ENCODE data around the gene KRTAP9-6.
"Not testable (repeated sequence)": the region's sequence is repeated elsewhere in the genome, so short reads cannot be mapped to it uniquely, and the experiment has no call there.

The KRTAP9-6 gene

DNA sequence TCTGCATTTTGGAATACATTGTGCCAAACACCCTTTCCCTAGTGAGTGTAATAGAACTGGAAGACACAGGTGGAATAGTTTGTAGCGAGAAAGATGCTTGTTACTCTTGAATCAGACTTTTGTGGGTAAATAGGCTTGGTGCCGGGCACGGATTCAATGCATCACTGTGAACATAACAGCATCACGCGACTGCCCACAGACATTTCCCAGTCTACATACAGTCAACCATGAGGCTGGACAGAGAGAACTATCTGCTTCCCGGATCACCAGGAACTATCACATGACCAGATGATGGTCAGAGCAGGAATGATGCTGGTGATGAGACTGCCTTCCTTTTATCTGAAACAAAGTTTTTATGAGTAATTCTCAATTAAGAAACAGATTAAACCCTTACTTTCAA lies 39.1 kb upstream of the KRTAP9-6 start:
- no peak overlapping the region for H2AFZ ChIP-seq (ENCODE audit: low read length)
- H3K27ac ChIP-seq (ENCODE audit: low read depth, low read length, poor library complexity, severe bottlenecking), result no peak overlapping the region
- H3K9me2 ChIP-seq (ENCODE audit: low read depth, low read length), result no peaks in the 10 kb centered on the region
- H4K20me1 ChIP-seq (ENCODE audit: insufficient read depth, low read length), result no peaks in the 10 kb centered on the region
- no peak overlapping the region for H3K4me2 ChIP-seq (ENCODE audit: low read length)
- H3K4me1 ChIP-seq (ENCODE audit: insufficient read depth, low read length, severe bottlenecking), result no peaks in the 10 kb centered on the region
- H3K79me2 ChIP-seq (ENCODE audit: insufficient read depth, low read length), result no peaks in the 10 kb centered on the region
- no peaks in the 10 kb centered on the region for H3K27me3 ChIP-seq (ENCODE audit: insufficient read depth, low read length)
- H3F3A ChIP-seq (ENCODE audit: insufficient read depth, low read length), result no peaks in the 10 kb centered on the region
- TF ChIP-seq EZH2 (IDR thresholded peaks at IDR 0.05; ENCODE audit: borderline replicate concordance, low read length), result no peak
- no peak for TF ChIP-seq CTCF (IDR thresholded peaks at IDR 0.05; ENCODE audit: low read length)
- H3K9ac ChIP-seq (ENCODE audit: low read length), result no peak overlapping the region
- H3K4me3 ChIP-seq (ENCODE audit: low read depth, low read length, poor library complexity, severe bottlenecking), result no peak overlapping the region
- H3K36me3 ChIP-seq (ENCODE audit: insufficient read depth, low read length), result no peaks in the 10 kb centered on the region
- H3K9me3 ChIP-seq (ENCODE audit: low read length), result no peaks in the 10 kb centered on the region

DNA sequence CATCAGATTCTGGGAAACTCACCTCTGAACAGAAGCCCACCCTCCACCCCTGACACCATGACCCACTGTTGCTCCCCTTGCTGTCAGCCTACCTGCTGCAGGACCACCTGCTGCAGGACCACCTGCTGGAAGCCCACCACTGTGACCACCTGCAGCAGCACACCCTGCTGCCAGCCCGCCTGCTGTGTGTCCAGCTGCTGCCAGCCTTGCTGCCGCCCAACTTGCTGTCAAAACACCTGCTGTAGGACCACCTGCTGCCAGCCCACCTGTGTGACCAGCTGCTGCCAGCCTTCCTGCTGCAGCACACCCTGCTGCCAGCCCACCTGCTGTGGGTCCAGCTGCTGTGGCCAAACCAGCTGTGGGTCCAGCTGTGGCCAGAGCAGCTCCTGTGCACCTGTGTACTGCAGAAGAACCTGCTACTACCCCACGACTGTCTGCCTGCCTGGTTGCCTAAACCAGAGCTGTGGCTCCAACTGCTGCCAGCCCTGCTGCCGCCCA lies 38.5 kb upstream of the KRTAP9-6 start, which contains the start of gene KRTAP9-2:
KRTAP9-2 (plus strand) TSS at position 51 of the 498 bp plus-strand sequence; CDS start at position 58, 7 bp downstream.
- H3K4me2 ChIP-seq (ENCODE audit: low read length); H3F3A ChIP-seq (ENCODE audit: insufficient read depth, low read length); H3K9me3 ChIP-seq (ENCODE audit: low read length); H3K27ac ChIP-seq (ENCODE audit: low read depth, low read length, poor library complexity, severe bottlenecking); H2AFZ ChIP-seq (ENCODE audit: low read length); H3K36me3 ChIP-seq (ENCODE audit: insufficient read depth, low read length); H3K9me2 ChIP-seq (ENCODE audit: low read depth, low read length); H3K9ac ChIP-seq (ENCODE audit: low read length); H3K4me1 ChIP-seq (ENCODE audit: insufficient read depth, low read length, severe bottlenecking); H3K27me3 ChIP-seq (ENCODE audit: insufficient read depth, low read length); H3K79me2 ChIP-seq (ENCODE audit: insufficient read depth, low read length); H4K20me1 ChIP-seq (ENCODE audit: insufficient read depth, low read length); H3K4me3 ChIP-seq (ENCODE audit: low read depth, low read length, poor library complexity, severe bottlenecking): not testable (repeated sequence)

GRCh38 chr17:41230094-41230493 lies 35.1 kb upstream of the KRTAP9-6 start:
- no peaks in the 10 kb centered on the region for H3F3A ChIP-seq (ENCODE audit: insufficient read depth, low read length)
- H2AFZ ChIP-seq (ENCODE audit: low read length), result no peak overlapping the region
- no peaks in the 10 kb centered on the region for H3K9me3 ChIP-seq (ENCODE audit: low read length)
- no peaks in the 10 kb centered on the region for H3K4me1 ChIP-seq (ENCODE audit: insufficient read depth, low read length, severe bottlenecking)
- H3K4me2 ChIP-seq (ENCODE audit: low read length), result no peak overlapping the region
- H3K4me3 ChIP-seq (ENCODE audit: low read depth, low read length, poor library complexity, severe bottlenecking), result no peak overlapping the region
- H3K9me2 ChIP-seq (ENCODE audit: low read depth, low read length), result no peaks in the 10 kb centered on the region
- no peaks in the 10 kb centered on the region for H4K20me1 ChIP-seq (ENCODE audit: insufficient read depth, low read length)
- H3K27me3 ChIP-seq (ENCODE audit: insufficient read depth, low read length), result no peaks in the 10 kb centered on the region
- no peak overlapping the region for H3K27ac ChIP-seq (ENCODE audit: low read depth, low read length, poor library complexity, severe bottlenecking)
- H3K9ac ChIP-seq (ENCODE audit: low read length), result no peak overlapping the region
- TF ChIP-seq EZH2 (IDR thresholded peaks at IDR 0.05; ENCODE audit: borderline replicate concordance, low read length) (no peak), CTCF (IDR thresholded peaks at IDR 0.05; ENCODE audit: low read length) (no peak)
- no peaks in the 10 kb centered on the region for H3K79me2 ChIP-seq (ENCODE audit: insufficient read depth, low read length)
- H3K36me3 ChIP-seq (ENCODE audit: insufficient read depth, low read length), result no peaks in the 10 kb centered on the region

- Histone ChIP-seq H3F3A (ENCODE audit: insufficient read depth, low read length) (no peaks in the 10 kb centered on the region), H2AFZ (ENCODE audit: low read length) (no peak overlapping the region), H3K4me1 (ENCODE audit: insufficient read depth, low read length, severe bottlenecking) (no peaks in the 10 kb centered on the region), H3K9ac (ENCODE audit: low read length) (no peak overlapping the region), H3K4me3 (ENCODE audit: low read depth, low read length, poor library complexity, severe bottlenecking) (no peak overlapping the region), H3K9me2 (ENCODE audit: low read depth, low read length) (no peaks in the 10 kb centered on the region), H3K27me3 (ENCODE audit: insufficient read depth, low read length) (no peaks in the 10 kb centered on the region), H3K9me3 (ENCODE audit: low read length) (no peaks in the 10 kb centered on the region), H3K79me2 (ENCODE audit: insufficient read depth, low read length) (no peaks in the 10 kb centered on the region), H4K20me1 (ENCODE audit: insufficient read depth, low read length) (no peaks in the 10 kb centered on the region), H3K27ac (ENCODE audit: low read depth, low read length, poor library complexity, severe bottlenecking) (no peak overlapping the region), H3K36me3 (ENCODE audit: insufficient read depth, low read length) (no peaks in the 10 kb centered on the region), H3K4me2 (ENCODE audit: low read length) (no peak overlapping the region)
- TF ChIP-seq EZH2 (IDR thresholded peaks at IDR 0.05; ENCODE audit: borderline replicate concordance, low read length) (no peak), CTCF (IDR thresholded peaks at IDR 0.05; ENCODE audit: low read length) (no peak)
Observed at GRCh38 chr17:41231731-41232130, 33.4 kb upstream of the KRTAP9-6 start.

DNA sequence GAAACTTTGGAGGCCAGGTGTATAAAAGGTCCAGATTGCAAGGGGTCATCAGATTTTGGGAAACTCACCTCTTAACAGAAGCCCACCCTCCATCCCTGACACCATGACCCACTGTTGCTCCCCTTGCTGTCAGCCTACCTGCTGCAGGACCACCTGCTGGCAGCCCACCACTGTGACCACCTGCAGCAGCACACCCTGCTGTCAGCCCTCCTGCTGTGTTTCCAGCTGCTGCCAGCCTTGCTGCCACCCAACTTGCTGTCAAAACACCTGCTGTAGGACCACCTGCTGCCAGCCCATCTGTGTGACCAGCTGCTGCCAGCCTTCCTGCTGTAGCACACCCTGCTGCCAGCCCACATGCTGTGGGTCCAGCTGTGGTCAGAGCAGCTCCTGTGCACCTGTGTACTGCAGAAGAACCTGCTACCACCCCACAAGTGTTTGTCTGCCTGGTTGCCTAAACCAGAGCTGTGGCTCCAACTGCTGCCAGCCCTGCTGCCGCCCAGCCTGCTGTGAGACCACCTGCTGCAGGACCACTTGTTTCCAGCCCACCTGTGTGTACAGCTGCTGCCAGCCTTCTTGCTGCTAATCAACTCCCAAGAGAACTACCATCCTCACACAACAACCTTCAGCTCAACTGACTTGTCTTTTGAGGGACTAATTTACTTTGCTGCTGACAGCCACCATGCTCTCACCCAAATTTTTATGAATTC lies 32.6 kb upstream of the KRTAP9-6 start, which contains the start of gene KRTAP9-3:
KRTAP9-3 (plus strand) TSS at position 51 of the 707 bp plus-strand sequence; CDS start at position 104, 53 bp downstream.
- not testable (repeated sequence) for H3K27ac ChIP-seq (ENCODE audit: low read depth, low read length, poor library complexity, severe bottlenecking); H3K9me3 ChIP-seq (ENCODE audit: low read length); H3K4me3 ChIP-seq (ENCODE audit: low read depth, low read length, poor library complexity, severe bottlenecking); H2AFZ ChIP-seq (ENCODE audit: low read length); H3K79me2 ChIP-seq (ENCODE audit: insufficient read depth, low read length); H3K4me2 ChIP-seq (ENCODE audit: low read length); H3F3A ChIP-seq (ENCODE audit: insufficient read depth, low read length); H3K36me3 ChIP-seq (ENCODE audit: insufficient read depth, low read length); H3K4me1 ChIP-seq (ENCODE audit: insufficient read depth, low read length, severe bottlenecking); H4K20me1 ChIP-seq (ENCODE audit: insufficient read depth, low read length); H3K9ac ChIP-seq (ENCODE audit: low read length); H3K27me3 ChIP-seq (ENCODE audit: insufficient read depth, low read length); H3K9me2 ChIP-seq (ENCODE audit: low read depth, low read length)
